Glomerular visceral epithelial cell (primary cell): ENCODE measurements around the gene SRMS.
A peak's percentile ranks its signal among the peaks of the same experiment; 100 is the strongest.
"Not testable (repeated sequence)": the region's sequence is repeated elsewhere in the genome, so short reads cannot be mapped to it uniquely, and the experiment has no call there.

Experiments
- DNase-seq: peaks from one replicate; pipeline ENCODE4 v3.0.0-alpha.2; 2016; ENCODE audit errors: extremely low spot score

The SRMS gene

GRCh38 chr20:63579017-63579694 lies 31.6 kb upstream of the SRMS start:
- no peak for DNase-seq

- no peak for DNase-seq
These were observed 30.9 kb upstream of the SRMS start for GRCh38 chr20:63578224-63579016.

GRCh38 chr20:63577317-63577894 lies 29.9 kb upstream of the SRMS start:
- no peak for DNase-seq

GRCh38 chr20:63576311-63576710 lies 28.8 kb upstream of the SRMS start:
- DNase-seq: no peak

- no peak for DNase-seq
These were observed 27.5 kb upstream of the SRMS start for GRCh38 chr20:63574829-63575743.

- peak; percentile 81 for DNase-seq
These were observed 26.7 kb upstream of the SRMS start, which contains the start of gene HELZ2 for GRCh38 chr20:63574156-63574828. Gene HELZ2, minus strand, starts transcription at chr20:63574239. Its CDS starts 1,854 bp downstream, at chr20:63572385.

- DNase-seq: no peak
These were observed 26.1 kb upstream of the SRMS start for GRCh38 chr20:63573647-63574131.

GRCh38 chr20:63572788-63573646 lies 25.5 kb upstream of the SRMS start:
- no peak for DNase-seq

- DNase-seq: no peak
These were observed 24.7 kb upstream of the SRMS start for GRCh38 chr20:63572071-63572787.

GRCh38 chr20:63571087-63571478 lies 23.5 kb upstream of the SRMS start:
- not testable (repeated sequence) for DNase-seq

- no peak for DNase-seq
These were observed 22.9 kb upstream of the SRMS start for GRCh38 chr20:63570281-63571086.

GRCh38 chr20:63568986-63569949 lies 21.7 kb upstream of the SRMS start:
- no peak for DNase-seq

- no peak for DNase-seq
These were observed 20.8 kb upstream of the SRMS start for GRCh38 chr20:63568170-63568981.

- no peak for DNase-seq
These were observed 20.0 kb upstream of the SRMS start for GRCh38 chr20:63567386-63568169.

GRCh38 chr20:63567136-63567385 lies 19.5 kb upstream of the SRMS start:
- DNase-seq: no peak
